Mesendoderm (in vitro differentiated cells): Measurements from ENCODE around the gene XK.

Experiments
- DNase-seq: peaks from one replicate; pipeline ENCODE4 v3.0.0; 2013
- H2AK5ac ChIP-seq: 2 replicates; pipeline ENCODE4 v1.6.1; 2013; ENCODE audit warnings: low read length, inconsistent platforms
- H2BK120ac ChIP-seq: 2 replicates; pipeline ENCODE4 v1.6.1; 2013; ENCODE audit warnings: low read depth, mild to moderate bottlenecking, low read length, moderate library complexity, mixed read lengths
- H2BK15ac ChIP-seq: replicated peaks from 2 replicates; pipeline ENCODE4 v1.6.1; 2013; ENCODE audit warnings: low read depth, mild to moderate bottlenecking, moderate library complexity
- H2BK5ac ChIP-seq: 2 replicates; pipeline ENCODE4 v1.6.1; 2013; ENCODE audit warnings: low read length, inconsistent platforms
- H3K18ac ChIP-seq: 2 replicates; pipeline ENCODE4 v1.6.1; 2013; ENCODE audit warnings: mild to moderate bottlenecking, low read length, mixed read lengths
- H3K23ac ChIP-seq: one replicate; pipeline ENCODE4 v1.6.1; 2013; ENCODE audit warnings: low read length
- H3K27ac ChIP-seq: 2 replicates; pipeline ENCODE4 v1.5.1; 2013; ENCODE audit warnings: low read depth, mild to moderate bottlenecking, inconsistent platforms, low read length, moderate library complexity
- H3K27me3 ChIP-seq: 2 replicates; pipeline ENCODE4 v1.6.1; 2013; ENCODE audit warnings: low read length, control low read depth, mild to moderate bottlenecking, inconsistent platforms; ENCODE audit not compliant: insufficient read depth, poor library complexity
- H3K36me3 ChIP-seq: 2 replicates; pipeline ENCODE4 v1.6.1; 2013; ENCODE audit warnings: low read length, inconsistent platforms; ENCODE audit not compliant: control insufficient read depth, insufficient read depth
- H3K4ac ChIP-seq: one replicate; pipeline ENCODE4 v1.6.1; 2013; ENCODE audit warnings: low read depth, mild to moderate bottlenecking, low read length, moderate library complexity
- H3K4me1 ChIP-seq: 2 replicates; pipeline ENCODE4 v1.6.1; 2013; ENCODE audit warnings: low read depth, low read length, inconsistent platforms; ENCODE audit not compliant: control insufficient read depth
- H3K4me2 ChIP-seq: 2 replicates; pipeline ENCODE4 v1.6.1; 2013; ENCODE audit warnings: low read length
- H3K4me3 ChIP-seq: 2 replicates; pipeline ENCODE4 v1.5.1; 2013; ENCODE audit warnings: mild to moderate bottlenecking, low read length
- H3K56ac ChIP-seq: one replicate; pipeline ENCODE4 v1.6.1; 2013; ENCODE audit warnings: low read length
- H3K79me1 ChIP-seq: 2 replicates; pipeline ENCODE4 v1.6.1; 2013; ENCODE audit warnings: low read length, inconsistent platforms
- H3K79me2 ChIP-seq: 2 replicates; pipeline ENCODE4 v1.6.1; 2013; ENCODE audit warnings: mild to moderate bottlenecking, low read length; ENCODE audit not compliant: control insufficient read depth, insufficient read depth
- H3K9ac ChIP-seq: 2 replicates; pipeline ENCODE4 v1.6.1; 2013; ENCODE audit warnings: low read length, inconsistent platforms
- H4K5ac ChIP-seq: one replicate; pipeline ENCODE4 v1.6.1; 2013; ENCODE audit warnings: low read length
- H4K8ac ChIP-seq: one replicate; pipeline ENCODE4 v1.6.1; 2013; ENCODE audit warnings: low read depth, mild to moderate bottlenecking, control low read depth, low read length, moderate library complexity
- WGBS: extraction: QIAGEN DNeasy Blood & Tissue Kit; methylation state at CpG from one replicate; pipeline ENCODE4 v1.1.7; 2013; ENCODE audit warnings: low lambda C conversion rate, missing lambda C conversion rate; ENCODE audit not compliant: insufficient coverage; ENCODE audit errors: extremely low coverage; 5-methylcytosine and 5-hydroxymethylcytosine counted together

The XK gene

DNA sequence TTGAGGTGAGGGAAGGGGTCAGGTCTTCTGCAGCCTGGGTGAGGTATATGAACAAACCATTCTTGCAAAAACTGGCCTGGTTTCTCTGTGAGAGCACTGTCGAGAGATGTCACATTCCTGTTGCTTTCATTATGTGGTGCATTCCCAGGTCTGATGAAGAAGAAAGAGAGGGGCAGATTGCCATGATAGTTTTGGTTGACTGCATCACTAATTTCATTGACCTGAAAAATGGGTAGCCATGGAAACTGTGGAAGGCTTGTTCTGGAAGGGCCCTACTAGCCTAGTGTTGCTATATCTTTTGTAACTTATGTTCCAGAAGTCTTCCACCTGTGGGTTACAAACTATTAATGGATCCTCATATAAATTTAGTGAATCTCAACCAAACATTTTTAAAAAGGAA lies 61.4 kb downstream of the XK start:
- H3K18ac ChIP-seq: no peak overlapping the region
- no peak overlapping the region for H3K4me2 ChIP-seq
- no peak overlapping the region for H3K23ac ChIP-seq
- H3K56ac ChIP-seq: no peak overlapping the region
- H2BK5ac ChIP-seq: no peak overlapping the region
- no peaks in the 10 kb centered on the region for H3K36me3 ChIP-seq
- H4K8ac ChIP-seq: no peak overlapping the region
- no peaks in the 10 kb centered on the region for H3K79me2 ChIP-seq
- H3K79me1 ChIP-seq: no peaks in the 10 kb centered on the region
- no peaks in the 10 kb centered on the region for H3K4me1 ChIP-seq
- no peaks in the 10 kb centered on the region for H3K27me3 ChIP-seq
- H4K5ac ChIP-seq: no peak overlapping the region
- no CpG with 5 or more reads among the region's 1 CpG for WGBS
- no peak overlapping the region for H3K4me3 ChIP-seq
- no peak overlapping the region for H2AK5ac ChIP-seq
- no peak overlapping the region for H2BK120ac ChIP-seq
- H3K4ac ChIP-seq: no peak overlapping the region
- H3K27ac ChIP-seq: no peak overlapping the region
- H3K9ac ChIP-seq: no peak overlapping the region
- DNase-seq: no peak
- H2BK15ac ChIP-seq: no peak overlapping the region

DNA sequence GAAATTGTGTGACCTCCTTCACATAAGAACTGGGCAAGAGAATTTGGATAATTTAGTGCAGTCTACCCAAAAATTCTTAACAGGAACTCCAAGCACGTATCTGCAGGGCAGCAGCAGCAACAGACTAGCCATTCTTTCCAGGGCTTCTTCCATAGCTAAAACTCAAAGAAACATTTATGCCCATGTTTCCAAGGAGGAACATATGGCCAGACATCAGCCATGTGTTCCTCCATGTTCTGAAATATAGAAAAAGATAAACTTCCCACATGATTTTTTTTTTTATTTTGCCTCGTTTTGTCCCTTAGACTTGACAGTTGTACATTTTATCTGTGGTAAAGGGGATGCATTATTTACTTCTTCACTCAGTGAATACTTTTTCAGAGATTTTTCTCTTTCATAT lies 66.7 kb downstream of the XK start:
- Histone ChIP-seq H3K27ac (no peak overlapping the region), H3K9ac (no peak overlapping the region), H3K79me1 (no peaks in the 10 kb centered on the region), H3K36me3 (no peaks in the 10 kb centered on the region), H2BK120ac (no peak overlapping the region), H4K8ac (no peak overlapping the region), H3K79me2 (no peaks in the 10 kb centered on the region), H3K27me3 (no peaks in the 10 kb centered on the region), H3K18ac (no peak overlapping the region), H3K4me1 (no peaks in the 10 kb centered on the region), H2BK15ac (no peak overlapping the region), H2AK5ac (no peak overlapping the region), H4K5ac (no peak overlapping the region), H3K56ac (no peak overlapping the region), H3K4me3 (no peak overlapping the region), H3K23ac (no peak overlapping the region), H2BK5ac (no peak overlapping the region), H3K4ac (no peak overlapping the region), H3K4me2 (no peak overlapping the region)
- no peak for DNase-seq
- no CpG with 5 or more reads among the region's 2 CpGs for WGBS

DNA sequence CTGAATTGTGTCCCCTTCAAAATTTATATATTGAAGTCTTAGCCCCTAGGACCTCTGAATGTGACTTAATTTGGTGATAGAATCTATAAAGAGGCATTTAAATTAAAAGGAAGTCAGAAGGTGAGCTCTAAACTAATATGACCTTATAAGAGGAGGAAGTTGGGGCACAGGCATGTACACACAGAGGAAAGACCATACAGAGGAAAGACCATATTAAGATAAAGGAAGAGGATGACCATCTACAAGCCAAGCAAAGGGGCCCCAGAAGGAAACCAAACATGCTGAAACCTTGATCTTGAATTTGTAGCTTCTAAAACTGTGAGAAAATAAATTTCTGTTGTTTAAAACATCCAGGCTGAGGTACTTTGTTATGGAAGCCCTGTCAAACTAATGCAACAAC lies 67.3 kb downstream of the XK start:
- no peak for DNase-seq
- Histone ChIP-seq H3K23ac (no peak overlapping the region), H3K36me3 (no peaks in the 10 kb centered on the region), H3K4me2 (no peak overlapping the region), H2AK5ac (no peak overlapping the region), H4K8ac (no peak overlapping the region), H3K27ac (no peak overlapping the region), H2BK120ac (no peak overlapping the region), H3K4me1 (no peaks in the 10 kb centered on the region), H3K27me3 (no peaks in the 10 kb centered on the region), H3K79me2 (no peaks in the 10 kb centered on the region), H4K5ac (no peak overlapping the region), H3K4ac (no peak overlapping the region), H2BK15ac (no peak overlapping the region), H3K9ac (no peak overlapping the region), H3K4me3 (no peak overlapping the region), H3K56ac (no peak overlapping the region), H3K79me1 (no peaks in the 10 kb centered on the region), H3K18ac (no peak overlapping the region), H2BK5ac (no peak overlapping the region)

DNA sequence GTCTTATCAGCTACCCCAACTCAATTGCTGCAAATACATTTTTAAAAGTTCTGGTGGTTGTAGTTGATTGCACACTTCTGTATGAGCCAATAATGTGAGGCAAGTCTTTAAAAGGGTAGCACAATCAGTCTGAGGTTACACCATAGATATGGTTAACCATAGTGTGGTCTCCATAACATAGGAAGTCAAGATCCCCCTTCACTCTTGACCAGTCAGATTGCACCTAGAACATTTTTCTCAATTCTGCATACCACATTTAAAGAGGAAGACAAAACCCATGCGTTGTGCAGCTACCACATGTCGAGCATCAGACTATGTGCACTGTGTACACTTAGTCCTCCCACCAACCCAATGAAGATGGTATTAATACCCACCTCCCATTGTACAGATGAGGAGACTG lies 67.8 kb downstream of the XK start:
- no peak overlapping the region for H4K5ac ChIP-seq
- H4K8ac ChIP-seq: no peak overlapping the region
- no peak overlapping the region for H3K9ac ChIP-seq
- no peaks in the 10 kb centered on the region for H3K79me1 ChIP-seq
- H3K18ac ChIP-seq: no peak overlapping the region
- H3K27me3 ChIP-seq: no peaks in the 10 kb centered on the region
- H3K27ac ChIP-seq: no peak overlapping the region
- H2BK120ac ChIP-seq: no peak overlapping the region
- no peak overlapping the region for H3K4me3 ChIP-seq
- H2BK15ac ChIP-seq: no peak overlapping the region
- H3K23ac ChIP-seq: no peak overlapping the region
- H3K36me3 ChIP-seq: no peaks in the 10 kb centered on the region
- WGBS: no CpG with 5 or more reads among the region's 2 CpGs
- H2BK5ac ChIP-seq: no peak overlapping the region
- no peak overlapping the region for H3K4me2 ChIP-seq
- H3K4ac ChIP-seq: no peak overlapping the region
- no peak overlapping the region for H2AK5ac ChIP-seq
- H3K79me2 ChIP-seq: no peaks in the 10 kb centered on the region
- no peak for DNase-seq
- no peaks in the 10 kb centered on the region for H3K4me1 ChIP-seq
- H3K56ac ChIP-seq: no peak overlapping the region

DNA sequence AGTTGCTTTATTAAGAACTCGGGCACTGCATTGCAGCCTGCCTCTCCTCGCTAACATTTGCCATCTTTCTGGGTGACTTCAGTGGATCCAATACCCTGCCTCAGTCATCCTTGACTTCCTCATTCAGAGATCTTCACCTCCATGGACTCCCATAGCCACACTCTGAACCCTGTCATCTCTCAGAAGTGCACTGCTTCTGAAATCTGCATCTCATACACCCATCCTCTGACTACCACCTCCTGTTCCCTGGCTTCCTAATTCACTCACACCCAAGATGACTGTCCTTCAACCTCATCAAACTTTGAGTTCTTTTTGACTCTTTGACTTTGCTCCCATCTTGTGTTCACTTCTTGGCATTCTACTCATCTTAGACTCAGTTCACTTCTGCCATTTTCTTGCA lies 68.9 kb downstream of the XK start:
- Histone ChIP-seq H2BK15ac (no peak overlapping the region), H3K79me1 (no peaks in the 10 kb centered on the region), H2BK5ac (no peak overlapping the region), H3K36me3 (no peaks in the 10 kb centered on the region), H2BK120ac (no peak overlapping the region), H3K27ac (no peak overlapping the region), H3K4me2 (no peak overlapping the region), H3K27me3 (no peaks in the 10 kb centered on the region), H3K4me1 (no peaks in the 10 kb centered on the region), H3K4ac (no peak overlapping the region), H3K4me3 (no peak overlapping the region), H3K79me2 (no peaks in the 10 kb centered on the region), H4K5ac (no peak overlapping the region), H2AK5ac (no peak overlapping the region), H3K18ac (no peak overlapping the region), H3K9ac (no peak overlapping the region), H3K56ac (no peak overlapping the region), H3K23ac (no peak overlapping the region), H4K8ac (no peak overlapping the region)
- no CpG with 5 or more reads among the region's 2 CpGs for WGBS
- DNase-seq: no peak

DNA sequence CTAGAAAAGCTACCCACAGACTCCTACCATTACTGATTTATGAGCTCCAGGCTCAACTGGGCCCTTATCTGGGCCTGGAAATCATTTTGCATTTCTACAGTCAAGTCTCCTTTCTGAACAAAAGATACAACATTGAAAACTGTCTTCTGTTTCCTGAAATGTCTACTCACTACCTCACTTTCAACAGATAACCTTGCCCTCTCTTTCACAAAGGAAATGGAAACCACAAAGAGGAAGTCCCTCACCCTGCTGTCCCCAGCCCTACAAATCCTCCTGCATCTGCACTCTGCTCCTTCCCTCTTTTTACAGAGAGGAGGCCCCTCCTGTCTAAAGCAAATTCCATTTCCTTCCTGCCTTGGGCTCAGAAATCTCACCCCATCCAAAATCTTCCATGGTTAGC lies 69.4 kb downstream of the XK start:
- no peak for DNase-seq
- Histone ChIP-seq H3K56ac (no peak overlapping the region), H3K36me3 (no peaks in the 10 kb centered on the region)

More for the DNA sequence above, 69.4 kb downstream of the XK start:
- Histone ChIP-seq H2BK120ac (no peak overlapping the region), H3K4me2 (no peak overlapping the region), H3K27ac (no peak overlapping the region), H3K18ac (no peak overlapping the region), H3K4me1 (no peaks in the 10 kb centered on the region), H4K8ac (no peak overlapping the region), H4K5ac (no peak overlapping the region), H3K27me3 (no peaks in the 10 kb centered on the region), H2BK5ac (no peak overlapping the region), H3K9ac (no peak overlapping the region), H3K4me3 (no peak overlapping the region), H2AK5ac (no peak overlapping the region), H2BK15ac (no peak overlapping the region), H3K23ac (no peak overlapping the region), H3K79me1 (no peaks in the 10 kb centered on the region), H3K79me2 (no peaks in the 10 kb centered on the region), H3K4ac (no peak overlapping the region)
